Vagina (tissue), 2 donors: ENCODE results near the gene C11orf68. TPM values are rescaled to one million over a fixed set of nuclear protein-coding genes. Genes with fewer than 3 reads are reported as not detected.

ENCODE experiments used
- DNase-seq, 2 donors: peaks; one replicate each; pipeline ENCODE4 v3.0.0-alpha.2; 2017; ENCODE audit errors: extremely low spot score in 2 of 2
- H3K27ac ChIP-seq: fragments of 200-600 bp; sonication (generic); one replicate; pipeline ENCODE4 v1.5.1; 2019
- H3K27me3 ChIP-seq: fragments of 200-600 bp; sonication (generic); one replicate; pipeline ENCODE4 v1.5.1; 2019
- H3K36me3 ChIP-seq, 2 donors: fragments of 200-600 bp; sonication (generic); one replicate each; pipeline ENCODE4 v1.5.1; 2017 to 2019
- H3K4me1 ChIP-seq: fragments of 200-600 bp; sonication (generic); one replicate; pipeline ENCODE4 v1.5.1; 2019
- H3K4me3 ChIP-seq, 2 donors: fragments of 200-600 bp; sonication (generic); 1 replicate in 1 of 2; 2 replicates in 1 of 2; pipeline ENCODE4 v1.5.1; 2016 to 2019
- H3K9me3 ChIP-seq: fragments of 200-600 bp; sonication (generic); one replicate; pipeline ENCODE4 v1.5.1; 2019
- CTCF ChIP-seq, 3 experiments: fragments of 450-650 bp in 2 of 3; fragments of 200-600 bp in 1 of 3; sonication (generic) in 1 of 3; IDR thresholded peaks; one replicate each; pipeline ENCODE4 v1.5.1; 2017 to 2019; ENCODE audit warnings: antibody characterized with exemption in 3 of 3, mild to moderate bottlenecking in 2 of 3, moderate library complexity in 2 of 3
- POLR2A ChIP-seq, 2 donors: fragments of 450-650 bp; IDR thresholded peaks; one replicate each; pipeline ENCODE4 v1.6.1; 2017; ENCODE audit warnings: antibody characterized with exemption in 2 of 2, mild to moderate bottlenecking in 2 of 2, moderate library complexity in 2 of 2
- POLR2AphosphoS5 ChIP-seq, 2 donors: sonication (generic); formaldehyde crosslinking; IDR thresholded peaks; one replicate each; pipeline ENCODE4 v1.9.0; 2017; ENCODE audit warnings: antibody characterized with exemption in 2 of 2, mild to moderate bottlenecking in 2 of 2, low read depth in 1 of 2; ENCODE audit not compliant: insufficient read depth in 1 of 2
- intact Hi-C: fragments of 100-400 bp; cut with DNase I; formaldehyde crosslinking; loops from one replicate; pipeline ENCODE4 v1.15.1; 2023
- total RNA-seq: library from RNA; depleted of rRNA; stranded (reverse); fragments of >200 nt; gene quantifications from one replicate; pipeline ENCODE4 v1.2.3, GENCODE V29; 2016

C11orf68 gene
- total RNA-seq, 1 donor from 2014 or later = 21.1 TPM

GRCh38 chr11:65882120-65883057 is 36.5 kb downstream of the C11orf68 start:
- Histone ChIP-seq H3K4me3 (no peak overlapping the region), H3K27ac (no peak overlapping the region), H3K27me3 (no peaks in the 10 kb centered on the region), H3K9me3 (no peaks in the 10 kb centered on the region), H3K36me3 (peaks cover 0 to 37% of the 10 kb centered on the region in 2 donors), H3K4me1 (peaks cover 23% of the 10 kb centered on the region)
- no peak for DNase-seq
- intact Hi-C loops = loop anchor here (5.0 kb wide), 1 partner anchor 35 kb away; the partner anchor contains the start of genes C11orf68 and DRAP1
- no peak for TF ChIP-seq CTCF (IDR thresholded peaks at IDR 0.05)
- TF ChIP-seq POLR2A (IDR thresholded peaks at IDR 0.05) = no peak
- no peak for TF ChIP-seq POLR2AphosphoS5 (IDR thresholded peaks at IDR 0.05; ENCODE audit: insufficient read depth in 1 of 2, low read depth in 1 of 2)

GRCh38 chr11:65880844-65881421 is 37.9 kb downstream of the C11orf68 start:
- TF ChIP-seq POLR2A (IDR thresholded peaks at IDR 0.05) (no peak), CTCF (IDR thresholded peaks at IDR 0.05) (no peak), POLR2AphosphoS5 (IDR thresholded peaks at IDR 0.05; ENCODE audit: insufficient read depth in 1 of 2, low read depth in 1 of 2) (no peak)
- no peak overlapping the region for H3K4me3 ChIP-seq
- peaks cover 16% of the 10 kb centered on the region for H3K4me1 ChIP-seq
- H3K36me3 ChIP-seq = peaks cover 0 to 27% of the 10 kb centered on the region in 2 donors
- no peaks in the 10 kb centered on the region for H3K9me3 ChIP-seq
- DNase-seq = no peak
- no peaks in the 10 kb centered on the region for H3K27me3 ChIP-seq
- no peak overlapping the region for H3K27ac ChIP-seq
- intact Hi-C loops = loop anchor here (5.0 kb wide), 1 partner anchor 36 kb away; the partner anchor contains the start of genes C11orf68 and DRAP1

GRCh38 chr11:65880027-65880426 is 38.8 kb downstream of the C11orf68 start:
- Histone ChIP-seq H3K36me3 (peaks cover 0 to 25% of the 10 kb centered on the region in 2 donors), H3K4me3 (no peak overlapping the region), H3K27ac (no peak overlapping the region), H3K9me3 (no peaks in the 10 kb centered on the region), H3K4me1 (peaks cover 10% of the 10 kb centered on the region), H3K27me3 (no peaks in the 10 kb centered on the region)
- DNase-seq = no peak
- intact Hi-C loops = loop anchor here (5.0 kb wide), 1 partner anchor 37 kb away; the partner anchor contains the start of genes C11orf68 and DRAP1
- TF ChIP-seq POLR2AphosphoS5 (IDR thresholded peaks at IDR 0.05; ENCODE audit: insufficient read depth in 1 of 2, low read depth in 1 of 2) (no peak), CTCF (IDR thresholded peaks at IDR 0.05) (no peak), POLR2A (IDR thresholded peaks at IDR 0.05) (no peak)

DNA sequence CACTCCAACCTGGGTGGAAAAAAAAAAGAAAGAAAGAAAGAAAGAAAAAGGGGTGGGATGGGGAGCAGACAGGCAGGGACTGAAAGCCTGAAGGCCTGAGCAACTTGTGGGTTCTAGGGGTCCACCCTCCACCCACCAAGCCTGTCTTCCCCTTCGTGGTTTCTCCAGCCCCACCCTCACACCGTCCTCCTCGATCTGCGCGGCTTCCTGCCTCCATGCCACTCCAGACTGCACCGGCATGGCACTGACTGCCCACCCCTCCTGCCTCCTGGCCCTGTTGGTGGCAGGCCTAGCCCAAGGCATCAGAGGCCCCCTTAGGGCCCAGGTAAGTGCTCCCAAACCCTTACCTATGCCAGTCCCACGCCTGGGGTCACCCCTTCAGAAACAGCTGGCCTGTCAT is 39.2 kb downstream of the C11orf68 start, which contains the start of gene CTSW:
TSS of gene CTSW (plus strand) at position 221 of the 400 bp plus-strand sequence. CDS start at position 239, 18 bp downstream.
- no peak for DNase-seq
- TF ChIP-seq CTCF (IDR thresholded peaks at IDR 0.05) (no peak), POLR2A (IDR thresholded peaks at IDR 0.05) (no peak), POLR2AphosphoS5 (IDR thresholded peaks at IDR 0.05; ENCODE audit: insufficient read depth in 1 of 2, low read depth in 1 of 2) (no peak)
- Histone ChIP-seq H3K27me3 (no peaks in the 10 kb centered on the region), H3K36me3 (peaks cover 0 to 25% of the 10 kb centered on the region in 2 donors), H3K27ac (no peak within 1 kb of the TSS), H3K4me1 (peaks cover 6% of the 10 kb centered on the region), H3K4me3 (no peak within 1 kb of the TSS), H3K9me3 (no peaks in the 10 kb centered on the region)
- intact Hi-C loops = loop anchor here (5.0 kb wide), 1 partner anchor 38 kb away; the partner anchor contains the start of genes C11orf68 and DRAP1
